SK-N-SH treated with all-trans-retinoic acid at 6 μM for 48 hours (cell line): Measurements from ENCODE around the gene SNAPC2.

ENCODE experiments used
- ARNTL ChIP-seq: fragments of 450-650 bp; formaldehyde crosslinking; IDR thresholded peaks from 2 replicates; pipeline ENCODE4 v1.5.0; 2020; ENCODE audit warnings: low read depth, mild to moderate bottlenecking, moderate library complexity, borderline replicate concordance
- CSDC2 ChIP-seq: fragments of 250-450 bp; sonication (Bioruptor Pico); IDR thresholded peaks from 2 replicates; pipeline ENCODE4 v1.5.0; 2020; ENCODE audit warnings: mild to moderate bottlenecking, moderate library complexity
- CSRNP3 ChIP-seq: fragments of 250-450 bp; sonication (Bioruptor Pico); IDR thresholded peaks from 2 replicates; pipeline ENCODE4 v1.5.1; 2021; ENCODE audit warnings: mild to moderate bottlenecking, moderate library complexity
- ISL1 ChIP-seq: fragments of 250-450 bp; sonication (Bioruptor Pico); IDR thresholded peaks from 2 replicates; pipeline ENCODE4 v2.1.2; 2022; ENCODE audit warnings: mild to moderate bottlenecking, moderate library complexity
- SNAI2 ChIP-seq: fragments of 250-450 bp; sonication (Bioruptor Pico); IDR thresholded peaks from 2 replicates; pipeline ENCODE4 v1.5.0; 2020; ENCODE audit warnings: mild to moderate bottlenecking, moderate library complexity
- ZFP30 ChIP-seq: fragments of 450-650 bp; formaldehyde crosslinking; IDR thresholded peaks from 2 replicates; pipeline ENCODE4 v1.5.0; 2022; ENCODE audit warnings: mild to moderate bottlenecking, moderate library complexity
- TF ChIP-seq, protein P1 (sequence below): fragments of 250-450 bp; sonication (Bioruptor Pico); IDR thresholded peaks from 2 replicates; pipeline ENCODE4 v1.5.0; 2020; ENCODE audit warnings: mild to moderate bottlenecking, moderate library complexity
- TF ChIP-seq, protein P2 (sequence below): fragments of 250-450 bp; sonication (Bioruptor Pico); IDR thresholded peaks from 2 replicates; pipeline ENCODE4 v1.8.0; 2020; ENCODE audit warnings: mild to moderate bottlenecking, moderate library complexity, borderline replicate concordance

- TF ChIP-seq, protein P1, sequence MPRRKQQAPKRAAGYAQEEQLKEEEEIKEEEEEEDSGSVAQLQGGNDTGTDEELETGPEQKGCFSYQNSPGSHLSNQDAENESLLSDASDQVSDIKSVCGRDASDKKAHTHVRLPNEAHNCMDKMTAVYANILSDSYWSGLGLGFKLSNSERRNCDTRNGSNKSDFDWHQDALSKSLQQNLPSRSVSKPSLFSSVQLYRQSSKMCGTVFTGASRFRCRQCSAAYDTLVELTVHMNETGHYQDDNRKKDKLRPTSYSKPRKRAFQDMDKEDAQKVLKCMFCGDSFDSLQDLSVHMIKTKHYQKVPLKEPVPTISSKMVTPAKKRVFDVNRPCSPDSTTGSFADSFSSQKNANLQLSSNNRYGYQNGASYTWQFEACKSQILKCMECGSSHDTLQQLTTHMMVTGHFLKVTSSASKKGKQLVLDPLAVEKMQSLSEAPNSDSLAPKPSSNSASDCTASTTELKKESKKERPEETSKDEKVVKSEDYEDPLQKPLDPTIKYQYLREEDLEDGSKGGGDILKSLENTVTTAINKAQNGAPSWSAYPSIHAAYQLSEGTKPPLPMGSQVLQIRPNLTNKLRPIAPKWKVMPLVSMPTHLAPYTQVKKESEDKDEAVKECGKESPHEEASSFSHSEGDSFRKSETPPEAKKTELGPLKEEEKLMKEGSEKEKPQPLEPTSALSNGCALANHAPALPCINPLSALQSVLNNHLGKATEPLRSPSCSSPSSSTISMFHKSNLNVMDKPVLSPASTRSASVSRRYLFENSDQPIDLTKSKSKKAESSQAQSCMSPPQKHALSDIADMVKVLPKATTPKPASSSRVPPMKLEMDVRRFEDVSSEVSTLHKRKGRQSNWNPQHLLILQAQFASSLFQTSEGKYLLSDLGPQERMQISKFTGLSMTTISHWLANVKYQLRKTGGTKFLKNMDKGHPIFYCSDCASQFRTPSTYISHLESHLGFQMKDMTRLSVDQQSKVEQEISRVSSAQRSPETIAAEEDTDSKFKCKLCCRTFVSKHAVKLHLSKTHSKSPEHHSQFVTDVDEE (CRISPR knock-in tag): no peak
- TF ChIP-seq, protein P2, sequence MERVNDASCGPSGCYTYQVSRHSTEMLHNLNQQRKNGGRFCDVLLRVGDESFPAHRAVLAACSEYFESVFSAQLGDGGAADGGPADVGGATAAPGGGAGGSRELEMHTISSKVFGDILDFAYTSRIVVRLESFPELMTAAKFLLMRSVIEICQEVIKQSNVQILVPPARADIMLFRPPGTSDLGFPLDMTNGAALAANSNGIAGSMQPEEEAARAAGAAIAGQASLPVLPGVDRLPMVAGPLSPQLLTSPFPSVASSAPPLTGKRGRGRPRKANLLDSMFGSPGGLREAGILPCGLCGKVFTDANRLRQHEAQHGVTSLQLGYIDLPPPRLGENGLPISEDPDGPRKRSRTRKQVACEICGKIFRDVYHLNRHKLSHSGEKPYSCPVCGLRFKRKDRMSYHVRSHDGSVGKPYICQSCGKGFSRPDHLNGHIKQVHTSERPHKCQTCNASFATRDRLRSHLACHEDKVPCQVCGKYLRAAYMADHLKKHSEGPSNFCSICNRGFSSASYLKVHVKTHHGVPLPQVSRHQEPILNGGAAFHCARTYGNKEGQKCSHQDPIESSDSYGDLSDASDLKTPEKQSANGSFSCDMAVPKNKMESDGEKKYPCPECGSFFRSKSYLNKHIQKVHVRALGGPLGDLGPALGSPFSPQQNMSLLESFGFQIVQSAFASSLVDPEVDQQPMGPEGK: no peak
- TF ChIP-seq SNAI2: no peak
- TF ChIP-seq ISL1: no peak
- TF ChIP-seq CSDC2 (CRISPR knock-in tag): no peak
- no peak for TF ChIP-seq CSRNP3 (CRISPR knock-in tag)
- TF ChIP-seq ARNTL (CRISPR knock-in tag): no peak
- no peak for TF ChIP-seq ZFP30 (CRISPR knock-in tag)
Measured at GRCh38 chr19:7941895-7942596, 21.9 kb downstream of the SNAPC2 start.
